ENCODE measurements around the gene HEPN1.

HEPN1 gene

GRCh38 chr11:124918950-124919349 is at the start of gene HEPN1:
TSS of gene HEPN1 (plus strand) at chr11:124919250.
- H3K36me3 ChIP-seq (replicated peaks): no peaks in the 10 kb centered on the region
- H3K4me1 ChIP-seq: no peaks in the 10 kb centered on the region
- H3K9me3 ChIP-seq: no peaks in the 10 kb centered on the region
- no peak within 1 kb of the TSS for H3K4me3 ChIP-seq
- H3K27me3 ChIP-seq (ENCODE audit: low read depth): 0 out of 2 replicates have a peak, but pooled peaks cover 3% of the 10 kb centered on the region
- no peak for DNase-seq (ENCODE audit: low spot score in 2 of 2)
- in situ Hi-C loops (cut with MboI; ENCODE audit: low sequenced_read_pairs): no loop called here

- in situ Hi-C loops (cut with MboI; ENCODE audit: low sequenced_read_pairs): loop anchor here (10.0 to 25.0 kb wide), 2 partner anchors 225 to 457 kb away; partner anchors contain the start of gene OR8B4
- peaks cover 3% of the 10 kb centered on the region; the same call in 1 of the 2 replicates for H3K4me1 ChIP-seq
- no peaks in the 10 kb centered on the region for H3K9me3 ChIP-seq
- H3K27me3 ChIP-seq (ENCODE audit: low read depth): peaks cover 81% of the 10 kb centered on the region
- DNase-seq (ENCODE audit: low spot score in 2 of 2): no peak
- H3K4me3 ChIP-seq: no peak overlapping the region
- H3K36me3 ChIP-seq (replicated peaks): no peaks in the 10 kb centered on the region
Measured at GRCh38 chr11:124869331-124869730, 49.7 kb upstream of the HEPN1 start.

GRCh38 chr11:124869856-124870387 is 49.1 kb upstream of the HEPN1 start:
- Histone ChIP-seq H3K27me3 (ENCODE audit: low read depth) (peaks cover 75% of the 10 kb centered on the region), H3K36me3 (replicated peaks) (no peaks in the 10 kb centered on the region), H3K9me3 (no peaks in the 10 kb centered on the region), H3K4me3 (no peak overlapping the region), H3K4me1 (peaks cover 3% of the 10 kb centered on the region; the same call in 1 of the 2 replicates)
- no peak for DNase-seq (ENCODE audit: low spot score in 2 of 2)
- in situ Hi-C loops (cut with MboI; ENCODE audit: low sequenced_read_pairs): loop anchor here (10.0 to 25.0 kb wide), 2 partner anchors 225 to 458 kb away; partner anchors contain the start of gene OR8B4

- Histone ChIP-seq H3K4me3 (no peak overlapping the region), H3K4me1 (peaks cover 3% of the 10 kb centered on the region; the same call in 1 of the 2 replicates), H3K9me3 (no peaks in the 10 kb centered on the region), H3K27me3 (ENCODE audit: low read depth) (peaks cover 70% of the 10 kb centered on the region), H3K36me3 (replicated peaks) (no peaks in the 10 kb centered on the region)
- DNase-seq (ENCODE audit: low spot score in 2 of 2): no peak
- in situ Hi-C loops (cut with MboI; ENCODE audit: low sequenced_read_pairs): loop anchor here (25.0 kb wide), 1 partner anchor 458 kb away; the partner anchor contains the start of gene OR8B4
Measured at GRCh38 chr11:124870430-124870829, 48.6 kb upstream of the HEPN1 start.

GRCh38 chr11:124872280-124872679 is 46.8 kb upstream of the HEPN1 start:
- in situ Hi-C loops (cut with MboI; ENCODE audit: low sequenced_read_pairs): loop anchor here (25.0 kb wide), 1 partner anchor 460 kb away; the partner anchor contains the start of gene OR8B4
- Histone ChIP-seq H3K9me3 (no peaks in the 10 kb centered on the region), H3K36me3 (replicated peaks) (no peaks in the 10 kb centered on the region), H3K4me1 (peaks cover 4% of the 10 kb centered on the region), H3K4me3 (no peak overlapping the region), H3K27me3 (ENCODE audit: low read depth) (peaks cover 51% of the 10 kb centered on the region)
- no peak for DNase-seq (ENCODE audit: low spot score in 2 of 2)

GRCh38 chr11:124872741-124873140 is 46.3 kb upstream of the HEPN1 start:
- in situ Hi-C loops (cut with MboI; ENCODE audit: low sequenced_read_pairs): loop anchor here (25.0 kb wide), 1 partner anchor 460 kb away; the partner anchor contains the start of gene OR8B4
- DNase-seq (ENCODE audit: low spot score in 2 of 2): no peak
- peaks cover 49% of the 10 kb centered on the region for H3K27me3 ChIP-seq (ENCODE audit: low read depth)
- H3K9me3 ChIP-seq: no peaks in the 10 kb centered on the region
- H3K4me1 ChIP-seq: peaks cover 4% of the 10 kb centered on the region
- H3K4me3 ChIP-seq: no peak overlapping the region
- H3K36me3 ChIP-seq (replicated peaks): no peaks in the 10 kb centered on the region

GRCh38 chr11:124873951-124874350 is 45.1 kb upstream of the HEPN1 start:
- Histone ChIP-seq H3K4me3 (no peak overlapping the region), H3K4me1 (peaks cover 4% of the 10 kb centered on the region), H3K9me3 (no peaks in the 10 kb centered on the region), H3K36me3 (replicated peaks) (no peaks in the 10 kb centered on the region), H3K27me3 (ENCODE audit: low read depth) (peaks cover 37% of the 10 kb centered on the region)
- in situ Hi-C loops (cut with MboI; ENCODE audit: low sequenced_read_pairs): loop anchor here (25.0 kb wide), 1 partner anchor 462 kb away; the partner anchor contains the start of gene OR8B4
- no peak for DNase-seq (ENCODE audit: low spot score in 2 of 2)

- Histone ChIP-seq H3K27me3 (ENCODE audit: low read depth) (peaks cover 29% of the 10 kb centered on the region), H3K36me3 (replicated peaks) (no peaks in the 10 kb centered on the region), H3K4me3 (no peak overlapping the region), H3K9me3 (no peaks in the 10 kb centered on the region), H3K4me1 (peaks cover 4% of the 10 kb centered on the region)
- DNase-seq (ENCODE audit: low spot score in 2 of 2): no peak
- in situ Hi-C loops (cut with MboI; ENCODE audit: low sequenced_read_pairs): loop anchor here (25.0 kb wide), 1 partner anchor 462 kb away; the partner anchor contains the start of gene OR8B4
Measured at GRCh38 chr11:124874571-124875255, 44.3 kb upstream of the HEPN1 start.

- H3K4me1 ChIP-seq: peaks cover 4% of the 10 kb centered on the region
- in situ Hi-C loops (cut with MboI; ENCODE audit: low sequenced_read_pairs): no loop called here
- no peak for DNase-seq (ENCODE audit: low spot score in 2 of 2)
- H3K9me3 ChIP-seq: no peaks in the 10 kb centered on the region
- H3K27me3 ChIP-seq (ENCODE audit: low read depth): peaks cover 23% of the 10 kb centered on the region
- H3K4me3 ChIP-seq: peak overlapping the region; percentile 52; the same call in 1 of the 2 replicates
- H3K36me3 ChIP-seq (replicated peaks): no peaks in the 10 kb centered on the region
Measured at GRCh38 chr11:124875401-124875800, 43.6 kb upstream of the HEPN1 start.

GRCh38 chr11:124875943-124876817 is 42.9 kb upstream of the HEPN1 start:
- in situ Hi-C loops (cut with MboI; ENCODE audit: low sequenced_read_pairs): no loop called here
- H3K9me3 ChIP-seq: no peaks in the 10 kb centered on the region
- H3K4me3 ChIP-seq: peak overlapping the region; percentile 52
- H3K36me3 ChIP-seq (replicated peaks): no peaks in the 10 kb centered on the region
- peaks cover 15% of the 10 kb centered on the region for H3K27me3 ChIP-seq (ENCODE audit: low read depth)
- DNase-seq (ENCODE audit: low spot score in 2 of 2): peak; percentile 84 to 92
- peaks cover 4% of the 10 kb centered on the region for H3K4me1 ChIP-seq

GRCh38 chr11:124876818-124877630 is 42.0 kb upstream of the HEPN1 start:
- H3K27me3 ChIP-seq (ENCODE audit: low read depth): peaks cover 6% of the 10 kb centered on the region
- in situ Hi-C loops (cut with MboI; ENCODE audit: low sequenced_read_pairs): no loop called here
- DNase-seq (ENCODE audit: low spot score in 2 of 2): no peak
- no peaks in the 10 kb centered on the region for H3K36me3 ChIP-seq (replicated peaks)
- peak overlapping the region; percentile 52 for H3K4me3 ChIP-seq
- peaks cover 4% of the 10 kb centered on the region for H3K4me1 ChIP-seq
- H3K9me3 ChIP-seq: no peaks in the 10 kb centered on the region

- Histone ChIP-seq H3K36me3 (replicated peaks) (no peaks in the 10 kb centered on the region), H3K4me1 (peaks cover 4% of the 10 kb centered on the region), H3K9me3 (no peaks in the 10 kb centered on the region), H3K27me3 (ENCODE audit: low read depth) (peaks cover 4% of the 10 kb centered on the region), H3K4me3 (no peak overlapping the region)
- no peak for DNase-seq (ENCODE audit: low spot score in 2 of 2)
- in situ Hi-C loops (cut with MboI; ENCODE audit: low sequenced_read_pairs): no loop called here
Measured at GRCh38 chr11:124877631-124877909, 41.5 kb upstream of the HEPN1 start.
